ENCODE data around the gene HYDIN.
"Not testable (repeated sequence)": the region's sequence is repeated elsewhere in the genome, so short reads cannot be mapped to it uniquely, and the experiment has no call there.

- TF ChIP-seq EZH2 (IDR thresholded peaks at IDR 0.05; ENCODE audit: borderline replicate concordance); CTCF (IDR thresholded peaks at IDR 0.05; ENCODE audit: poor library complexity): not testable (repeated sequence)
Observed at GRCh38 chr16:70861996-70862395, 368.5 kb downstream of the HYDIN start.
